Right kidney (tissue), 1 donor: ENCODE data around the gene LENEP.

Source experiments
- DNase-seq: peaks from one replicate; pipeline ENCODE4 v3.0.0-alpha.2; 2016

LENEP gene

DNA sequence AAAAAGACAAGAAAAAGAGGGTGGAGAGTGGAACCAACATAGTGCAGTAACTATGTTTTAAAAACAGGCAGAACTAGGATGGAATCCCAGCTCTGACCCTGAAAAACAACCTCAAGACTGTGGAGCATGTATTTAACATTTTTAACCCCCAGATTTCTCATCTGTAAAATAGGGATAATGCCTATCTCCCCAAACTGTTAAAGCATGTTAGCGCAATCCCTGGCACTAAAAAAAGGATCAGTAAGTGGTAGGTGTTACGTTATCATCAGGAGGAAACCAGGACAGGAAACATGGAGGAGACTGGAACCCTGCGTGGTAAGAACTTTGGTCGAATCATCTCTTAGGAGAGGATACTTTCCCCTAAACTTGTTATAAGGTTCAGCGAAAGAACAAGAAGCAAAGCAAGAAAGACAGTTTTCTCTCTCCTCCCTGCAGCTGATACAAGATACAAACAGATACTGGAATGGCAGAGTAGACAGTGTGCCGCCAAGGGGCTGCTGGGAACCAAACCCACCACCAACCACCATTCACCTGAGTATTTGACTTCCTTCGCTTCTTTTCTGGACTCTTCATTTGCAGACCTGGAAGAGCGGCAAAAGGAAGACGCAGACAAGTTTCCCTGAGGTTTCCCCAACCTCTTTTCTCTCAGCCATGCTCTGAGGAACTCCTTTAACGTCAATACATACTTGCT is 32.8 kb upstream of the LENEP start:
- no peak for DNase-seq

DNA sequence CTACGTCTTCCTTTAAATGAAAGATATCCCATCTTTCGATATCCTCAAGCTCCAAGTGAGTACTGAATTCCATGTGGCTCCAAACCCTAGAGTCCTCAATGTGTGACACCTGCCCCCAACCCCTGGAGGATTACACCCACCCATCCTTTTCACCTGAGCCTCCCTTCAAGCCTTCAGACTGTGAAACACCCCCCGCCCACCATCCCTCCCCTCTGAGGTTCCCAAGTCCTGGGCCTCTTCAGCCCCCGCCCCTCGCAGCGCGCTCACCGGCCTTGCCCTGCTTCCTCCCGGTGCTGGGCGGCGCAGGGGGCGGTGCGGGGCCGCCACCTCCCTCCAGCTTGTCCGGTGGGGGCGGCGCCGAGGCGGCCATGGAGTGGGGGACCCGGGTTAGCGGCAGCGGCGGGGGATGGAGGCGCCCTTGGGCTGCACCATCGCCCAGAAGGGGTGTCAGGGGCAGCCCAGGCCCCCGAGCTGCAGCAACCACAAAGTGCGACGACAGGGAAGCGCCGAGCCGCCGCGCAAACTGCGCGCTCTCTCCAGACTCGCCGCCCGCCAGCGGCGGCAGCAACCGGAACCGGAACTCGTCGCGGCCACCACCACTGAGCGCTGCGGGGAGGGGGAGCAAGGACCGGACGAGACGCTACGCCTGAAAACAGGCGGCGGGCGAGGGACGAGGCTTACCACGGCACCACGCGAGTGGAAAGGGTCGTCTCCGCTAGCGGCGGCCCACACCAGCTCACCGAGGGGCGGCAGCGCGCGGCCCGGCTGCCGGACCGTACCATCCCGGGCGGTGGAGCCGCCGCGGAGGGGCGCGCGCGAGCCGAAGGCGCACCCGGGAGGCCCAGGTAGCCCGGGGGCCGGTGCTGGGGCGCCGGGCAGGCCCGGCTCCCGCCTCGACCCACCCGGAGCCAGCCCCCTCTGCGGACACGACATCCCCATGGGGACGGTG is 31.9 kb upstream of the LENEP start, which contains the start of gene PYGO2:
PYGO2 (minus strand) TSS at position 576 of the 949 bp plus-strand sequence; CDS start at position 370, 206 bp downstream.
- DNase-seq: peak; percentile 99

DNA sequence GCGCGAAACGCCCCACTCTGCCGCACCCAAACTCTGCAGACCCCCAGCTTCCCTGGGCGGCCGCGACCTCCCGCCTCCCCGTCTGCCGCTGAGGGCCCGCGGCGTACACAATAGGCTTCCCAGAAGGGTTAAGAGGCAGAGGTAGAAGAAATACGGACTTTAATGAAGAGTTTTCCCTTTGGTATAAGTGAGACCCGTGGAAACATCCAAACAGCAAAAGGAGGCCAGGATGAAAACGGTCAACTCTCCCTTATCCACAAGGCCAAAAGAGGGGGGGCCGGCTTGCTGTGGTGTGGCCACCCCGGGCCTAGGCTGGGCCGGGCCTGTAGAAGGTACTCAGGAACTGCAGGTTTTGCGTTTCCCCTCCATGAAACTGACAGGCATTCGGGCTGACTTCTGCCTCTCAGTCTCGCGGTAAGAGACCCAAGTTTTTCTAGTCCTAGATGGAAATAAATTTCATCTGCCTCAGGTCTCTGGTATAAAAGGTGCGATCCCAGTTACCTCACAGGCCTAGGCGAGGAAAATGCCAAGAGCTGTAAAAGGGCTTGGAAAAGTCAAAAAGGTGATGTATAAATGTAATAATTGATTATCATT is 31.1 kb upstream of the LENEP start:
- no peak for DNase-seq

DNA sequence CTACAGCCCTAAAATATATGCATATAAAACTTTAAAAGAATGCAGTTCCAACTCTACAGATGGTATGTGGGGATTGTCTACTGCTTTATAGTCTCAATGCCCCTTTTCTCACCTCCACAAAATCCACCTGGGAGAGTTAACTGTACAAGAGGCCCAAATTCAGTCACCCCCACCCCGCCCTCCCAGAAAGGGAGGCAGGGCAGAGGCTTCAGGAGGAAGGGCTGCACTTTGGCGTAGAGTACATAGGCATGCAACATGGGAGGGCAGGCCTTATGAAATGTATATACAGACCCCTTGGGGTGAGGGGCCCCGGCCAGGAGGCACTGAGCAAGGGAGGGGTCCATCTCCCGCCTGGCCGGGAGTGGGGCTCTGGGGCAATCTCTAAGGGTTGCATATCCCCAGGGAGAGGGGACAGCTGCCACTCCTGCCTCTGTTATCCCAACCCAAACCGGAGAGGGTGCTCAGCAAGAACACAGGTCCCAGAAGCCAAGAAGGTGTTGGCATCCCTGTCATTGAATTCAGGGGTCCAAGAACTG is 30.5 kb upstream of the LENEP start:
- no peak for DNase-seq

DNA sequence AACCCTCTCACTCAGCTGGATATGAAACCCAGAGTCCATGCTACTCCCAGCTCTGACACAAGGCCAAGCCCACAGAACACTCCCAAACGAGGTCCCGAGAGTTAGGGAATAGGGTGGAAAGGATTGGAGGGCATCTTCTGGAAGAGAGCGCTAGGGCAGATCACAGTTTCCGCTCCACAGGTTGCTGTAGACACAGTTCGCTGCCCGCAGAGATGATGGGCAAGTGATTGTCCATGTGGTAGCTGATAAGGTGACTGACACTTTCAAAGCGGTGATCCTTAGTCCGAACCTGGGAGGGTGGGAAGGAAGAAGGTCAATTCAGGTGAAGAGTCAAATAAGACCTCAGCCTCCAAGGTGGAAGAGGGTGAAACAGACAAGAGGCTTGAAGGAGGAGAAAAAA is 29.7 kb upstream of the LENEP start:
- no peak for DNase-seq

DNA sequence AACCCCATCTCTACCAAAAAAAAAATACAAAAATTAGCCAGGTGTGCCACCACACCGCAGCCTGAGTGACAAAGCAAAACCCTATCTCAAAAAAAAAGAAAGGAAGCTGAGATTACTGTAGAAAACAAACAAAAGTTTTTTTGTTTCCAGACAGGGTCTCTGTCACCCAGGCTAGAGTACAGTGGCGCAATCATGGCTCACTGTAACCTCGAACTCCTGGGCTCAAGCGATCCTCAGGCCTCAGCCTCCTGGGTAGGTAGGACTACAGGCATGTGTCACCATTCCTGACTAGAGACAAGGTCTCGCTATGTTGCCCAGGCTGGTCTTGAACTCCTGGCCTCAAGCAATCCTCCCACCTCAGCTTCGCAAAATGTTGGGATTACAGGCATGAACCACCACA is 29.0 kb upstream of the LENEP start:
- DNase-seq: no peak

DNA sequence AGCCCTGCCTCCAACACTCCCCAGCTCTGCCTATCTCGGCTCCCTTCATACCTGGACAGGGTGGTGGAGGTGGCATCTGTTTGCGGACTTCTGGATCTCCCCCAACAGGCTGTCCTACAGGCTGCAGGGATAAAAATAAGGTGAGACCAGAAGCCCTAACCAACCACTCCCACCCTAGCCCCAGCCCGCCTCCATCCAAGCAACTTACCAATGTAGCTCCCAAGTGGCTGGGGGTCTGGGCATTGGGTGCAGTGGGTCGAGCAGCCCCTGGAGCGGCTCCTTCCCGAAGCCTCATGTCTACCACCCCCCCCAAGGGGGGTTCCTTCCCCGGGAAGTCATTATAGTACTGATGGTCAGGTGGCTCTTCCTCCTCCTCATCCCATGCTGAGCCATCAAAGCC is 27.3 kb upstream of the LENEP start:
- DNase-seq: no peak

DNA sequence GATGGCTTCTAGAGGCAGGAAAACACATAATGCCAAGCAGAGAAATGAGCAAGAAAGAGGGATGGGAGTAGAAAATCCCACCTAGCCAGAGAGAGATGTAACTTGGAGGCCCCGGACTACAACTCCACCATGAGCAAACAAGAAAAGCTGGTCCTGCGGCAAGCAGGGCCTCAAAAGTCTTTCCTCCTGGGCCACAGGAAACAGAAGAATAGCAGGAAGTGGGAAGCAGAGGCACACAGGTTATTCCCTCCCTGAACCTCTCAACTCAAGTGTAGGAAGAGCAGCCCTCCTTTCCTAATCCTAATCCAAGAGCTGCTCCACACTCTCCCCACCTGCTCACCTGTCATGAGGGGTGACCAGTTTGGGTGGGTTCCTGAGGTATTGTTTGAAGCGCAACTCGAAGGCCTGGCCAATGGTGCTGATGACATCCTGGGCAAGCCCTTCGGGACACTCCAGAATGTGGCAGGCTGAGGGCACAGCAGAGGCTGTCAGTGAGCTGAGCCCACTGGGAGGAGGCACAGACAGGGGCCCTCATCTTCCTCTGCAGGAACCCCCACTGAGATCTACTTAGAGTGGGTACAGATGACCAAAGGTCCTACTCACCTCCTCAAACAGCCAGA is 25.9 kb upstream of the LENEP start:
- DNase-seq: no peak

DNA sequence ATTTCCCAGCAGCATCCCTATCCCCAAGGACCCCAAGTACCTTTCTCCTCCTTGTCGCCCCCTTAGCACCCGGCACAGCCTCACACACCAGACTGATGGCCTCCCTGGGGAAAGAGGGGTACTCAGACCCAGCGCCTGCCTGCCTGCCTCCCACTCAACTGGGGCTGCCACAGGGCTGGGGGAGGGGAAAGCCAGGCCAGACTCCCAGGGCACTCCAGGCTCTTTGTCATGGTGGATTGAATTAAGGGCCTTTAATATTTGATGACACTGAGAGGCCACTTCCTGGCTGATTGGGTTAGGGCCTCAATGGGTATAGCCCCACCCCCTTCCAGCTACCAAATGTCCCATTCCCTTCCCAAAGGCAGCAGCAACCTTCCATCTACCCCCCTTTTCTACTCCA is 24.7 kb upstream of the LENEP start:
- DNase-seq: no peak

DNA sequence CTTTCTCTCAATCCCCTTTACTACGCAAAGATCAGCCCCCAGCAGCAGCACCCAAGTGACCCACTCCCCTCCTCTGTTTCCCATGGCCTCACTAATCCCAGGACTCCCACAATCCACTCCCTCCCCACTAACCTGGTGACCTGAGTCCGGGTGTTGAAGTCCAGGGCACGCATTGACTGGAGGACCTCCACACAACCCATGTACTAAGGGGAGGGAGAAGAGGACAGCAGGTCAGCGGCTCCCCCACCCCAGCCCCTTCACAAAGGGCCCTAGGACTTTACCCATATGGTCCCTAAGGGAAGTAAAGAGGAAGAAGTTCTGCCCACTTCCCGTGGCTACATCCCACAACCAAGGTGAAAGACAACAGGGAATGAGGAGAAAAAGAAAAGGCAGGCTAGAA is 24.1 kb upstream of the LENEP start:
- DNase-seq: no peak

DNA sequence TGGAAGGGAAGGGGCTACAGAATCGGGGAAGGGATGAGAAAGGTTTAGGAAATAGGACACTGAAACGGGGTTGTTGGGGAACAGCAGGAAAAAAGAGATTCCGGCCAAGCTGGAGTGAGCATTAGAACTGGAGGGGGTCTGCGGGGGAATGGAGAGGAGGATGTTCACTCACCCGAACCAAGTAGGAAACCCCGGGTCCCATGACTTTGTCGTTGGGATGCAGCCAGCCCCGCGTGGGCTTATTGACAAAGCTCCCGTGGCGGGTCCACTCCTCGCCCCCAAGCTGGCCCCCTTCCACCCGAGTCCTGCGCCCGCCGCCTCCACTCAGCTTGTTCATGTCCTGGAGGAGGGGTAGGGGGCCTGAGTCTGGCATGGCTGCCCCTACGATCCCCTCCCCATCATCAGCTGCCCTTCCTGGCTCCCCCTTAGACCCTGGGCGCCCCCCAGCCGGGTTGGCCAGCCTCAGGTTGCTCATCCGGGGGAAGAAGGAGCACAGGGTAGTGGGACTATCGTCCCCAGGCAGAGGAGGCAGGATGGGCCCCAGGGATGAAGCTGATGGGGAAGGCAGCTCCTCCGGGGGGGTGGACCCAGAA is 23.4 kb upstream of the LENEP start:
- no peak for DNase-seq

DNA sequence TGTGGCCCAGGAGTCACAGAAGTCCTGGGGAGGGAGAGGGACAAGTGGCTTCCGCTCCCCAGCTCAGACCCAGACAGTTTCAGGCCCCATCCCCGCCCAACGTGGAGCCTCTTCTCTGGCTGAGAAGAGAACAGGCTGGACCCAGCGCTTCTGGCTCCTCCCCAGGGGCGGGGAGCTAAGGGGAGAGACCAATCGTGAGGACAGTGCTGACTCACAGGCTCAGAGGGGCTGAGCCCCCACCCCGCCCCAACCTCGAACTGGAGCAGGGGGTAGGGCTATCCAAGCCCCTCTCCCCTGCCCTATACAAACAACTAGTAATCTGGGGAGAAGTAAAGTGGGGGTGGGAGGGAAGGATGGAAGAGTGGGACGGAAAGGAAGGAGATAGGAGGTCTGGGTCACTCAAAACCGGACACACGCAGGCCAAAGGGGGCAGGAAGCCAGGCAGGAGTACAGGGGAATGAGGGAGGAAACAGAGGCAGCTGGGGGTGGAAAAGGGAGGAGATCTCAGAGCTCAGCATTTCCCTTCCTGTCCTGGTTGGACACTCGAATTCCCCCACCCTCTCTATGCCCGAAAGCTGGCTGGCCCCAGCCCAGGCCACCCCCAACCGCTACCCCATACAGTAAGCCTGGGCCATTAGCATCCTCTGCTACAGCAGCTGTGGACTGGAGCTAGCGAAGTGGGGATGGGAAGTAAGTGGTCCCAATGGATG is 22.6 kb upstream of the LENEP start, which contains the start of gene SHC1:
SHC1 (minus strand) TSS at position 117 of the 710 bp plus-strand sequence. CDS start 221 bp downstream, outside the sequence.
- DNase-seq: peak; percentile 74

DNA sequence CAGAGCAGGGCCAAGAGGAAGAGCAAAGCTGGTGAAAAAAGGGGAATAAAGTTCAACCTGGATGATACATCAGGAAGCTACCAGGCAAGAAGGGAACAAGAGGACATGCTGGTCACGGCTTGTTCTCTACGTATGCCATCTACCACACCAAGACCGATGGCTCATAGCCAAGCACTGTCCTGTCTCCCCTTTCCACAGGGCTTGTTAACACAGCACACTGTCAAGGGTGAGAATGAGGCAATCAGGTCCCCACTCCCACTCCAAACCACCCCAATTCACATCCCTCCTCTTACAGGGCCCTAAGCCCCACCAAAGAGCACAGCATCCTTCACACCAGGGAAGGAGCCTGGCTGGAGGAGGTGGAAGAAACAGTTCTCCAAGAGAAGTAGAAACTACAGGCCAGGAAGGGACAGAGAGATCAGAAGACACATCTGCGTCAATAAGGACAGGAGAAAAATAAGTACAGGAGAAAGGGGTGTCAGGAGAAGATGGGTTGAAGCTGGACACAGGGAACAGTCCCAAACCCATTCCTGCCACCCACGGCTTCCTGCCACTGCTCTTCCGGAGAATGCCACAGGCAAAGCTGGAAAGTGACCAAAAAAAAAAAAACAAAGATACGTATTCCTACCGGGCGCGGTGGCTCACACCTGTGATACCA is 21.9 kb upstream of the LENEP start:
- no peak for DNase-seq

DNA sequence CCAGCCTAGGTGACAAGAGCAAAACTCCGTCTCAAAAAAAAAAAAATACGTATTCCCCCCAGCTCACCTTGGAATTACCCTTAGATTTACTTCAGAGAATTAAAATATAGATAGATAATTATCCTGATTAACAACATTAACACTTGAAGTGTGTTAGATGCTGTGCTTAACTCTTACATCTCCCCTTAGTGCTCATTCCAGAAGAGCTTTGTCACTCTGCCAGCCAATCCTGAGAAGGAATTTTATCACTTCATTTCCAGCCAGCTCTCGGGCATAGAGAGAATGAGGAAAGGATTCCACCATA is 21.2 kb upstream of the LENEP start:
- DNase-seq: no peak

DNA sequence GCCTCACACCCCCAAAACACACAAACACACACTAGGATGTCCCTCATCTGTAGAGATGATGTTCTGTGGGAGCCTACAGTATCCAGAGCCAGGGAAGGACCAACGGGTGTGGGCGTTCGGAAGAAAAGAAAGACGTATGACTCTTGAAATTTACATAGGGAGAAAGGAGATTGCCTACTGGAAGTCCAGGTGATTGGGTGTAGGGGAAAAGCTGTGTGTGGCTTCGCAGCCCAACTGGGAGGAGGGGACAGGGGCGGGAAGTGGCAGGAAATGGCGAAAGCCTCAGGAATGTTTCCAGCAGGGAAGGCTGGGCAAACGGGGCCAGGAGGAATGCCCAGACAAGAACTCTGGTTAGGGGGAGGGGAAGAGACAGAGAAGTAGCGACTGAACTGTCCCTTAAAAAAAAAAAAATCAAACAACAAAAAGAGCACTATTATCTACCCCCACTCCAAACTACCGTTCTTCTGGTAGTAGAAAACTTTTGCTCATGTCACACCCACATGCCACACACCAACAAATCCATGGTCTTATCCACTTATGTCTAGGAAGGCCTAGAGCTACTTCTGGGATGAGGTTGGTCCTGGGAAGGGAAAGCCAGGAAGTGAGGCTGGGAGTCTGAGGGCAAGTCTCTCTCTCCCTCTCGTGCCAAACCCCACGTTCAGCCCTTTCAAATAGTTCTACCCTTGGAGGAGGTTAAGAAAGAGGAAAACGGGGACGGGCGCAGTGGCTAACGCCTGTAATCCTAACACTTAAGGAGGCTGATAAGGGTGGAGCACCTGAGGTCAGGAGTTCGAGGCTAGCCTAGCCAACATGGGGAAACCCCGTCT is 20.7 kb upstream of the LENEP start:
- DNase-seq: no peak

DNA sequence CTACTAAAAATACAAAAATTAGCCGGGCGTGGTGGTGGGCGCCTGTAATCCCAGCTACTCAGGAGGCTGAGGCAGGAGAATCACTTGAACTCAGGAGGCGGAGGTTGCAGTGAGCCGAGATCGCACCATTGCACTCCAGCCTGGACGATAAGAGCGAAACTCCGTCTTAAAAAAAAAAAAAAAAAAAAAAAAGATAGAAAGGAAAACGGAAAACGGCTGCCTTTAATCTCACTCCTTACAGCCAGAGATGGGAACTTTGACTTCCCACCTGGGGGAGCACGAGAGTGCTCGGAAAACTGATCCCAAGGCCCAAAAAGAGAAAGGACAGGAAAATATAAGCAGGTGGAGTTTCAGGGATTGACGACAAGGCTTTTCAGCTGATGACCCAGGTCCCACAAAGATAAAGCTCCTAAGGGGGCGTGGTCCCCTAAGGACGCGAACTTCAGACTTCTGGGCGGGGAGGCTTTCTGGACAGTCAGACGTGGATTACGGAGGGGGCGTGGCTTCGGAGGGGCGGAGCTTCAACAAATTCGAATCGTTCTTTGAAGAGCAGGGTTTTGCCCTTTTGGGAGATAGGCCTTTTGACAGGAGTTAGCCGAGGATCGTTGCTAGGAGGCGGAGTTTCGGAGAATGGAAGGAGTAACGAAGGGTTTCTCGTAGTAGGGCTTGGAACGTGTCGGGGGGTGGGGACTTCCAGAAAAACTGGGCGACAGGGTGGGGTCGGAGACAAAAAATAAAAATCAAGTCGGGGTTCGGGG is 19.9 kb upstream of the LENEP start:
- DNase-seq: peak; percentile 84

DNA sequence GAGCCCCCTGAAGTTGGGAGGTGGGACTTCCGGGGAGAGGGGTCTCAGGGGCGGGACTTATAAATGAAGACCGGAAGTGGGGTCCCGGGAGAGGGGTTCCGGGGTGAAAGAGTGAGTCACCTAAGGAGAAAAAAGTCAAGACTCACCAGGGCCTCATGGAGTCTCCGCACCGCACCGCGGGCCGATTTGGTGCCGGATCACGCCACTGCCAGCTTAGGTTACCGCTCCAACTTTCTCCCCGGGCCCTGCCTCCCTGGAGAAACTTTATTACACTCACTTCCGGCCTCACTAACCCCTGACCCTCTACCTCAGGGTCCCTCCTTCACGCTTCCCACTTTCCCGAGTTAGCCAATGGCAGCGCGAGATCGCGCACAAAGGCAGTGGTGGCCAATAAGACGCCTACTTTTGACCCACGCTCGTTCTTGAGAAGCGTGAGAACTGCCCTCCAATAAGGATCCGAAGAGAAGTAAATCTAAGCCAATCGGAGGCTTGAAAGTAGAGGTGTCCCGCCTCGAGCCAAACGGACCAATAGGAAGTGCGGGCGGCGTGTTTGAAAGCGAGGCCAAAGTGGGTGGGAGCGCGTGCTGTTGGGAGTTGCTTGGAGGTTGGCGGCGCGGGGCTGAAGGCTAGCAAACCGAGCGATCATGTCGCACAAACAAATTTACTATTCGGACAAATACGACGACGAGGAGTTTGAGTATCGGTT is 19.1 kb upstream of the LENEP start, which contains the start of gene CKS1B:
CKS1B (plus strand) TSS at position 580 of the 706 bp plus-strand sequence; CDS start at position 645, 65 bp downstream.
- DNase-seq: peak; percentile 98

DNA sequence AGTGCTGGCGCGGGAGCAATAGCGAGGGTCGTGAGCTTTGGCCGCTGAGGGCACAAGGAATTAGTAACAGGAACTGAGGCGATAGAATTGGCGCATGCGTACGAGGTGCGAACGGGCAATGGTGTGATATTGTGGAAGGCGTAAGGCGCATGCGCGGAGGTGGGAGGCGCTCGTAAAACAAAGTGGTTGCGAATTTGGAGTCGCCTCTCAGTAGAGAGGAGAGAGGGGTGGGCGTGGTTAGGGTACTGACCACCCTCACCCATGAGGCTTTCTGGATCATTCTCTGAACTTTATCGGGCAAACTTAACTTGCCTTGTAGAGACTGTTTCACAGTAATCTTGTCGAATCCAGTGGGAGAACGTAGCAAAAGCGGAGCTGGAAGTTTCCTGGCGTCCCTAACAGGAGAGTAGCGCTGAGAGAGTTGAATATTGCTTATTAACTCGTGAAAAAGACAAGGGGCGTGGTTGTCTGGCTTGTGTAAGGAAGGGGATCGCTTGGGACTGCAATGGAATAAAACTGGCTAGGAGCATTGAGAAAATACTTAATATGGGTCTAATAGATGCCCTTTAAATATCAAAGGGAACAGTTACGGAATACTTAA is 18.5 kb upstream of the LENEP start:
- DNase-seq: peak; percentile 98
